Ascending aorta (tissue), 2 donors: ENCODE data around the gene LRRC8A. TPM values are rescaled to one million over a fixed set of nuclear protein-coding genes. Genes with fewer than 3 reads are reported as not detected.

ENCODE experiments used
- DNase-seq, 2 donors: peaks; one replicate each; pipeline ENCODE4 v3.0.0-alpha.2; 2019; ENCODE audit warnings: low spot score in 2 of 2
- H3K27ac ChIP-seq, 2 donors: fragments of 200-600 bp; sonication (generic); one replicate each; pipeline ENCODE4 v1.5.1; 2016 to 2017; ENCODE audit warnings: mild to moderate bottlenecking in 1 of 2
- H3K27me3 ChIP-seq: fragments of 200-600 bp; sonication (generic); one replicate; pipeline ENCODE4 v1.5.1; 2017
- H3K36me3 ChIP-seq, 2 donors: fragments of 200-600 bp; sonication (generic); one replicate each; pipeline ENCODE4 v1.5.1; 2016
- H3K4me1 ChIP-seq, 2 donors: fragments of 200-600 bp; sonication (generic); one replicate each; pipeline ENCODE4 v1.5.1; 2016 to 2017; ENCODE audit warnings: mild to moderate bottlenecking in 1 of 2
- H3K4me3 ChIP-seq, 2 donors: fragments of 200-600 bp; sonication (generic); one replicate each; pipeline ENCODE4 v1.5.1; 2016 to 2017; ENCODE audit warnings: mild to moderate bottlenecking in 1 of 2
- H3K9me3 ChIP-seq, 2 donors: fragments of 200-600 bp; sonication (generic); one replicate each; pipeline ENCODE4 v1.5.1; 2016
- CTCF ChIP-seq, 3 experiments: fragments of 200-600 bp in 2 of 3; fragments of 450-650 bp in 1 of 3; sonication (generic) in 2 of 3; IDR thresholded peaks; one replicate each; pipeline ENCODE4 v1.5.1; 2016 to 2019; ENCODE audit warnings: antibody characterized with exemption in 3 of 3, mild to moderate bottlenecking in 1 of 3, moderate library complexity in 1 of 3
- intact Hi-C: fragments of 100-400 bp; cut with DNase I; formaldehyde crosslinking; loops from one replicate; pipeline ENCODE4 v1.15.1; 2023
- total RNA-seq: library from RNA; depleted of rRNA; stranded (reverse); fragments of >200 nt; gene quantifications from one replicate; pipeline ENCODE4 v1.1.0, GENCODE V29; 2016

LRRC8A gene
- total RNA-seq, 1 donor from 2014 or later, result 227 TPM

DNA sequence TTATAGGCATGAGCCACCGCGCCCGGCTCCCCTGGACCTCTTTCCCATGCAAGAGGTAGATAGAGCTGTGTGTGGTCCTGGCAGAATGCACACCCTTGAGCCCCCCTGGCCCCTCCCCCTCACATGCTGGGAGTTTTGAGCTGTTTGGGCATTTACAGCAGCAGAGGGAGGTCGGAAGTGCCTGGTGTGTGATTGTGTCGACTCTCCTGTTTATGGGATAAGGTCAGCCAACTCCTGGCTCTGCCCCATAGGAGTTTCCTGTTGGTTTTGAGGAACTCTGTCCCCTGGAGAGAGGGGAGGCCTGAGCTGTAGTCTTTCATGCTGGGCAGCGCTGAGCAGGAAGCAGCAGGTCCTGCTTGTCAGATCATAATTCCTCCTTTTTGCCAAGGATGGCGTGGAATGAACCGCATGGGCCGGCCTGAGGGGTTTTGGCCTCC, 6.0 kb downstream of the LRRC8A start:
- no peak for TF ChIP-seq CTCF (IDR thresholded peaks at IDR 0.05)
- no peaks in the 10 kb centered on the region for H3K27me3 ChIP-seq
- DNase-seq, result no peak
- no peaks in the 10 kb centered on the region for H3K9me3 ChIP-seq
- intact Hi-C loops, result no loop called here
- peak overlapping the region; percentile 12 to 16 for H3K4me3 ChIP-seq
- H3K27ac ChIP-seq, result peak overlapping the region; percentile 72 to 76
- H3K4me1 ChIP-seq, result peaks cover 37 to 75% of the 10 kb centered on the region in 2 donors
- peaks cover 28 to 55% of the 10 kb centered on the region in 2 donors for H3K36me3 ChIP-seq

- Histone ChIP-seq H3K4me1 (peaks cover 24 to 52% of the 10 kb centered on the region in 2 donors), H3K27ac (peak overlapping the region; percentile 89 to 92), H3K4me3 (peak overlapping the region in 1 of 2 donors; percentile 34), H3K27me3 (no peaks in the 10 kb centered on the region), H3K36me3 (peaks cover 31 to 51% of the 10 kb centered on the region in 2 donors), H3K9me3 (no peaks in the 10 kb centered on the region)
- no peak for TF ChIP-seq CTCF (IDR thresholded peaks at IDR 0.05)
- no peak for DNase-seq
- intact Hi-C loops, result loop anchor here (1.0 kb wide), 1 partner anchor 20 kb away; no protein-coding TSS in a partner anchor
Observed at GRCh38 chr9:128891321-128892220, 9.6 kb downstream of the LRRC8A start.

DNA sequence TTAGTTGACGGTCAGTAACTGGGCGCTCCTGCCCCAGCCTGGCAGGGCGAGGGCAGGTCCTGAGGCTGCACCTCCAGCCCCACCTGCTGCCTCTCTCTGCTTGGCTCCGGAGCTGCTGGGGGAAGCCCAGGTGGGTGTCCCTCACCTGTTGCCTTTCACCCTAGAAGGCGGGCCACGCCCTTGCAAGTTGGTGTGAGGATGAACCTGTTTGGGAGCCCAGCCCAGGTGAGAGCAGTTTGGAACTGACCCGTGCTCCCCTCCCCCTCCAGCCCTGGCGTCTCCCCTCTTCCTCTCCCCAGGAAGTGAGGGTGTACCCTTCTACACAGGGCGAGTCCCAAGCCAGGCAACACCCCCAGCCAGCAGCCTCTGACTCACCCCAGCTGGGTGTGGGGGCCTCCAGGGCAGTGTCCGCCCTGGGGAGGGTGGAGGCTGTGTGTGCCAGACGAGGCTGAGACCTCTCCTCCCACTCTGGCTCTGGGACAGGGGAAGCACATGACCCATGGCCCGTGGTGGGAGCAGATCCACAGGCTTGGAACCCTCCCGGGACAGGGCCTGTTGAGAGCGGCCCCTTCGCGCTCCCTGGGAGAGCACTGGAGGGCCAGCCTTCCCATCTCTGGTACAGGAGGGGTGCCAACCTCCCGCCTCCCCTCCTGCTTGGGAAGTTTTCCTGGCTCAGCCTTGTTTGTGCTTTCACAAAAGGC, 10.4 kb downstream of the LRRC8A start:
- H3K36me3 ChIP-seq, result peaks cover 31 to 56% of the 10 kb centered on the region in 2 donors
- H3K4me1 ChIP-seq, result peaks cover 20 to 48% of the 10 kb centered on the region in 2 donors

DNA sequence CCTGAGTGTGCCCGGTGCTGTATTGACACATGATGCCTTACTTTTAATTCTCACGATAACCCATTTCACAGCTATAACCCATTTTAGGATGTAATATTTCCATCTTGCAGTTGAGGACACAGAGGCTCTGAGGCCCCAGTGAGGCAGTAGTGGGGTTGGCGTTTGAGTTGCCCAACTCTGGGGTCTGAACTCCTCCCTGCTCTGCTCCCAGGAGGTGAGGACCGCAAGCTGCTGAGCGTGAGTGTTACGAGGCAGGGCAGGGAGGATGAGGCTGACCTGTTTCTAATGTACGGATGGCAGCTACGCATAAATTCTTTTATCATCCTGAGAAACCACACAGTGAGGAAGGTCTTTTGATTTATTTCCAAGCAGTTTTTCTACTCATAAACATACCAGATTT, 11.4 kb downstream of the LRRC8A start:
- no peak for TF ChIP-seq CTCF (IDR thresholded peaks at IDR 0.05)
- peak overlapping the region; percentile 89 to 92 for H3K27ac ChIP-seq

More for the DNA sequence above, 10.4 kb downstream of the LRRC8A start:
- H3K4me3 ChIP-seq, result peak overlapping the region in 1 of 2 donors; percentile 34
- TF ChIP-seq CTCF (IDR thresholded peaks at IDR 0.05), result no peak
- DNase-seq, result peak; percentile 88 to 98
- peak overlapping the region; percentile 89 to 92 for H3K27ac ChIP-seq
- no peaks in the 10 kb centered on the region for H3K27me3 ChIP-seq
- no peaks in the 10 kb centered on the region for H3K9me3 ChIP-seq
- intact Hi-C loops, result loop anchor here (1.0 kb wide), 1 partner anchor 19 kb away; no protein-coding TSS in a partner anchor

GRCh38 chr9:128894764-128895163, 12.8 kb downstream of the LRRC8A start:
- TF ChIP-seq CTCF (IDR thresholded peaks at IDR 0.05), result no peak
- Histone ChIP-seq H3K9me3 (no peaks in the 10 kb centered on the region), H3K4me1 (peaks cover 14 to 41% of the 10 kb centered on the region in 2 donors), H3K27ac (peak overlapping the region; percentile 20 to 38), H3K36me3 (peaks cover 34 to 56% of the 10 kb centered on the region in 2 donors), H3K4me3 (no peak overlapping the region), H3K27me3 (no peaks in the 10 kb centered on the region)
- no peak for DNase-seq
- intact Hi-C loops, result no loop called here

More for the DNA sequence above, 11.4 kb downstream of the LRRC8A start:
- Histone ChIP-seq H3K27me3 (no peaks in the 10 kb centered on the region), H3K4me1 (peaks cover 14 to 43% of the 10 kb centered on the region in 2 donors), H3K36me3 (peaks cover 31 to 57% of the 10 kb centered on the region in 2 donors), H3K4me3 (no peak overlapping the region), H3K9me3 (no peaks in the 10 kb centered on the region)
- intact Hi-C loops, result no loop called here
- DNase-seq, result no peak
